Keratinocyte (primary cell): ENCODE data around the gene DPPA4. TPM values are rescaled to one million over a fixed set of nuclear protein-coding genes. Genes with fewer than 3 reads are reported as not detected.

ENCODE experiments used
- DNase-seq: peaks from one replicate; pipeline ENCODE4 v3.0.0-alpha.2; 2011; ENCODE audit warnings: low read depth, missing footprints, low spot score
- FAIRE-seq: peaks from 2 replicates; lab custom pipeline; 2011; peaks lifted over from hg19 to GRCh38; lab: Jason Lieb, UNC
- H2AFZ ChIP-seq: 2 replicates; pipeline ENCODE4 v1.6.0; 2012; ENCODE audit warnings: low read length, control low read depth, inconsistent platforms; ENCODE audit not compliant: control insufficient read depth
- H3K27ac ChIP-seq: 2 replicates; pipeline ENCODE4 v1.5.1; 2011; ENCODE audit warnings: low read length; ENCODE audit not compliant: control insufficient read depth, insufficient read depth
- H3K27me3 ChIP-seq: 3 replicates; pipeline ENCODE4 v1.6.0; 2011; ENCODE audit warnings: low read length; ENCODE audit not compliant: control insufficient read depth, insufficient read depth; ENCODE audit errors: extremely low read depth
- H3K36me3 ChIP-seq, 2 experiments: 2 replicates in 1 of 2; 3 replicates in 1 of 2; pipeline ENCODE4 v1.5.1; 2011; ENCODE audit warnings: low read length in 2 of 2, mild to moderate bottlenecking in 1 of 2; ENCODE audit not compliant: control insufficient read depth in 2 of 2, insufficient read depth in 2 of 2; ENCODE audit errors: extremely low read depth in 1 of 2
- H3K4me1 ChIP-seq: 3 replicates; pipeline ENCODE4 v1.5.1; 2011; ENCODE audit warnings: low read length; ENCODE audit not compliant: control insufficient read depth, insufficient read depth; ENCODE audit errors: extremely low read depth
- H3K4me2 ChIP-seq: 3 replicates; pipeline ENCODE4 v1.6.0; 2011; ENCODE audit warnings: low read depth, low read length; ENCODE audit not compliant: control insufficient read depth, insufficient read depth; ENCODE audit errors: extremely low read depth
- H3K4me3 ChIP-seq, 3 experiments: fragments of 200-600 bp in 1 of 3; sonication (generic) in 1 of 3; 2 replicates in 2 of 3; 3 replicates in 1 of 3; pipeline ENCODE4 v1.5.1; 2011 to 2016; ENCODE audit warnings: low read length in 3 of 3, mild to moderate bottlenecking in 3 of 3, control low read depth in 2 of 3, inconsistent platforms in 1 of 3, low read depth in 1 of 3, mixed read lengths in 1 of 3, mixed run types in 1 of 3, moderate library complexity in 1 of 3; ENCODE audit not compliant: control insufficient read depth in 2 of 3, insufficient read depth in 2 of 3; ENCODE audit errors: extremely low read depth in 1 of 3
- H3K79me2 ChIP-seq: 2 replicates; pipeline ENCODE4 v1.6.0; 2012; ENCODE audit warnings: low read length; ENCODE audit not compliant: control insufficient read depth, insufficient read depth
- H3K9ac ChIP-seq: 3 replicates; pipeline ENCODE4 v1.6.0; 2011; ENCODE audit warnings: low read length; ENCODE audit not compliant: control insufficient read depth, insufficient read depth; ENCODE audit errors: extremely low read depth
- H3K9me1 ChIP-seq: 3 replicates; pipeline ENCODE4 v1.6.0; 2011; ENCODE audit warnings: low read length; ENCODE audit not compliant: control insufficient read depth, insufficient read depth; ENCODE audit errors: extremely low read depth
- H3K9me3 ChIP-seq: 2 replicates; pipeline ENCODE4 v1.5.1; 2012; ENCODE audit warnings: low read depth, low read length; ENCODE audit not compliant: control insufficient read depth
- H4K20me1 ChIP-seq: 3 replicates; pipeline ENCODE4 v1.6.0; 2011; ENCODE audit warnings: low read length; ENCODE audit not compliant: control insufficient read depth, insufficient read depth; ENCODE audit errors: extremely low read depth
- EZH2 ChIP-seq: IDR thresholded peaks from one replicate; pipeline ENCODE4 v1.6.1; 2012; ENCODE audit warnings: inconsistent platforms, mild to moderate bottlenecking, low read length, moderate library complexity
- dilution Hi-C: fragments of 300-500 bp; cut with MboI; formaldehyde crosslinking; loops from one replicate; pipeline ENCODE4 v1.7.0; 2020; ENCODE audit warnings: low sequenced_read_pairs; ENCODE audit not compliant: extremely low pct_ligation_motif_present
- polyA plus RNA-seq, 5 experiments: library from polyadenylated mRNA; depleted of rRNA in 3 of 5; stranded (reverse) in 3 of 5; stranded (forward) in 1 of 5; unstranded in 1 of 5; fragments of >200 nt; gene quantifications; 1 replicate in 1 of 5; 2 replicates in 3 of 5; 3 replicates in 1 of 5; pipeline versions ENCODE4 v1.2.1 to v1.2.3, GENCODE V29; 2011 to 2012; ENCODE audit warnings: missing spikeins in 2 of 5, low read depth in 1 of 5, low replicate concordance in 1 of 5
- TF ChIP-seq, protein P1 (sequence below), 3 experiments: IDR thresholded peaks in 1 of 3; conservative IDR thresholded peaks in 1 of 3; optimal IDR thresholded peaks in 1 of 3; 2 replicates in 2 of 3; 3 replicates in 1 of 3; pipeline versions ENCODE3 to v1.5.1; 2011; ENCODE audit warnings: low read length in 3 of 3, mild to moderate bottlenecking in 3 of 3, moderate library complexity in 2 of 3, control low read depth in 1 of 3, inconsistent platforms in 1 of 3; ENCODE audit not compliant: insufficient read depth in 2 of 3; ENCODE audit errors: extremely low read depth in 1 of 3

Gene DPPA4
- polyA plus RNA-seq, 1 donor (not counting 4 experiments of a cell fraction or from before 2014, with no cell fraction given) = not detected

DNA sequence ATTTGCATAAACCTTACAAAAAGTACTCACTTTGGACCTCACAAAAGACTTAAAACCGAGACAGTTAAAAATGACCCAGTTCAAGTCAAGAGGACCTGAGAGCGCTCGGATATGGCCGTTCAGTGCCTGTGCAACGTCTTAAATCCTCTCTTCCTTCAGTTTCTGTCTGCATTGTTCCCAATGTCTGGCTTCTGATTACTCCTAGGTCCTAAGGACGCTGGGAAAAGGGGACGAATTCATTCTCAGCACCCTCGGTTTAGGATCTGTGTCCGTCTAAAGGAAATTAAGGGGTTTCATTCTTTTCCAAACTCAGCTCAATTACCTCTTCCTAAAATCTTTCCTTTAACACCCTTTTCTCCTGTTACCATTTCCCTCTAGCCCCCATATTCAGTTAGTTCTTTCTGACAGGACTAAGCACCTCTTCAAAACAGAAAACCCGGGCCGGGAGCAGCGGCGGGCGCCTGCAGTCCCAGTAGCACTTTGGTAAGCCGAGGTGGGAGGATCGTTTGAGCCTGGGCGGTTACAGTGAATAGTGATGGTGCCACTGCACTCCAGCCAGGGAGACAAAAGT, 970 bp downstream of the DPPA4 start:
- Histone ChIP-seq H3K9me3 (peaks cover 3% of the 10 kb centered on the region), H3K4me1 (no peaks in the 10 kb centered on the region), H3K79me2 (no peaks in the 10 kb centered on the region), H2AFZ (no peak overlapping the region), H3K4me2 (no peak overlapping the region), H4K20me1 (no peaks in the 10 kb centered on the region), H3K36me3 (no peaks in the 10 kb centered on the region), H3K9ac (no peak overlapping the region), H3K9me1 (no peaks in the 10 kb centered on the region), H3K27ac (no peak overlapping the region), H3K4me3 (no peak overlapping the region), H3K27me3 (no peaks in the 10 kb centered on the region)
- DNase-seq (no peak), FAIRE-seq (no peak)
- no peak for TF ChIP-seq EZH2
- TF ChIP-seq, protein P1, sequence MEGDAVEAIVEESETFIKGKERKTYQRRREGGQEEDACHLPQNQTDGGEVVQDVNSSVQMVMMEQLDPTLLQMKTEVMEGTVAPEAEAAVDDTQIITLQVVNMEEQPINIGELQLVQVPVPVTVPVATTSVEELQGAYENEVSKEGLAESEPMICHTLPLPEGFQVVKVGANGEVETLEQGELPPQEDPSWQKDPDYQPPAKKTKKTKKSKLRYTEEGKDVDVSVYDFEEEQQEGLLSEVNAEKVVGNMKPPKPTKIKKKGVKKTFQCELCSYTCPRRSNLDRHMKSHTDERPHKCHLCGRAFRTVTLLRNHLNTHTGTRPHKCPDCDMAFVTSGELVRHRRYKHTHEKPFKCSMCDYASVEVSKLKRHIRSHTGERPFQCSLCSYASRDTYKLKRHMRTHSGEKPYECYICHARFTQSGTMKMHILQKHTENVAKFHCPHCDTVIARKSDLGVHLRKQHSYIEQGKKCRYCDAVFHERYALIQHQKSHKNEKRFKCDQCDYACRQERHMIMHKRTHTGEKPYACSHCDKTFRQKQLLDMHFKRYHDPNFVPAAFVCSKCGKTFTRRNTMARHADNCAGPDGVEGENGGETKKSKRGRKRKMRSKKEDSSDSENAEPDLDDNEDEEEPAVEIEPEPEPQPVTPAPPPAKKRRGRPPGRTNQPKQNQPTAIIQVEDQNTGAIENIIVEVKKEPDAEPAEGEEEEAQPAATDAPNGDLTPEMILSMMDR (optimal IDR thresholded peaks at IDR 0.05 in 1 of 3, IDR thresholded peaks at IDR 0.05 in 1 of 3, conservative IDR thresholded peaks at IDR 0.05 in 1 of 3; ENCODE audit: extremely low read depth in 1 of 3, insufficient read depth in 2 of 3, low read length in 3 of 3) = no peak
- dilution Hi-C loops = no loop called here

DNA sequence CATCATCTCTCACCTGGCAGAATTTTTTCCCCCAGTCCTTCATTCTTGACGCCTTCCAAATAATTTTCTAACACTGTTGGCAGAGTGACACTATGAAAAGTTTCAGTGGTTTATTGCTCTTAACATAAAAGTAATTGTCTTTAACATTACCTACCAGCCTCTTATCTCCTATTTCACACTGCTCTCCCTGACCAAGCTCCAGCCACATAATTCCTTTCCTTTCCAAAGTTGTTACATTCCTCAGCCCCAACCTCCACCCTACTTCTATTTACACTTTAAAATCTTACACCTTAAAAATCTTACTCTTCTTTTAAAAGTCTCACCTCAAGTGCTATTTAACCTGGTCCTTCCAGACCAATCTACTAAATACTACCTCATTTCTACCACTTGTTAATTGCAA, 2.8 kb downstream of the DPPA4 start:
- H2AFZ ChIP-seq = no peak overlapping the region
- H4K20me1 ChIP-seq = no peaks in the 10 kb centered on the region
- peaks cover 3% of the 10 kb centered on the region for H3K9me3 ChIP-seq
- no peak overlapping the region for H3K9ac ChIP-seq
- dilution Hi-C loops = no loop called here
- no peak for FAIRE-seq
- no peak for DNase-seq
- H3K27ac ChIP-seq = no peak overlapping the region
- no peaks in the 10 kb centered on the region for H3K4me1 ChIP-seq
- no peaks in the 10 kb centered on the region for H3K27me3 ChIP-seq
- no peaks in the 10 kb centered on the region for H3K9me1 ChIP-seq
- no peak overlapping the region for H3K4me3 ChIP-seq
- H3K4me2 ChIP-seq = no peak overlapping the region
- no peaks in the 10 kb centered on the region for H3K79me2 ChIP-seq
- no peaks in the 10 kb centered on the region for H3K36me3 ChIP-seq
- TF ChIP-seq, protein P1 (optimal IDR thresholded peaks at IDR 0.05 in 1 of 3, IDR thresholded peaks at IDR 0.05 in 1 of 3, conservative IDR thresholded peaks at IDR 0.05 in 1 of 3; ENCODE audit: extremely low read depth in 1 of 3, insufficient read depth in 2 of 3, low read length in 3 of 3) = no peak
- no peak for TF ChIP-seq EZH2
